C4-2B (cell line): Measurements from ENCODE around the gene TMEM107.

Experiments
- CTCF ChIP-seq: fragments of 450-650 bp; conservative IDR thresholded peaks from 2 replicates; pipeline ENCODE4 v1.5.1; 2017; ENCODE audit warnings: mild to moderate bottlenecking
- ZFX ChIP-seq: fragments of 450-650 bp; IDR thresholded peaks from 2 replicates; pipeline ENCODE4 v1.6.1; 2017

GRCh38 chr17:8222380-8222629, 46.1 kb upstream of the TMEM107 start:
- TF ChIP-seq CTCF = no peak
- TF ChIP-seq ZFX = no peak
